Measurements from ENCODE around the gene CCDC57. TPM values are rescaled to one million over a fixed set of nuclear protein-coding genes. Genes with fewer than 3 reads are reported as not detected.

CCDC57 gene
- total and polyA plus RNA-seq, 9 of the 15 experiments (the other 6 are each of a cell fraction or from before 2014, with no cell fraction given): 0.83 to 36.2 (median 13.6) TPM

GRCh38 chr17:82153745-82154375 lies 58.8 kb downstream of the CCDC57 start (continued):
- no peak for TF ChIP-seq KAT8 (IDR thresholded peaks at IDR 0.05; ENCODE audit: low read depth)
- no peak for TF ChIP-seq ZNF165 (CRISPR knock-in tag; IDR thresholded peaks at IDR 0.05; ENCODE audit: borderline replicate concordance)
- no peak for TF ChIP-seq TAF7 (tag; IDR thresholded peaks at IDR 0.05)
- no peak for TF ChIP-seq GABPB1 (CRISPR knock-in tag; IDR thresholded peaks at IDR 0.05)
- no peak for TF ChIP-seq MYBL2 (IDR thresholded peaks at IDR 0.05; ENCODE audit: low read depth)
- no peak for TF ChIP-seq MYBL2 (CRISPR knock-in tag; IDR thresholded peaks at IDR 0.05; ENCODE audit: borderline replicate concordance)
- no peak for TF ChIP-seq ZNF274 (IDR thresholded peaks at IDR 0.05; ENCODE audit: borderline replicate concordance, low read depth, low read length)
- TF ChIP-seq CBX5 (IDR thresholded peaks at IDR 0.05; ENCODE audit: borderline replicate concordance, low read depth): no peak
- TF ChIP-seq NR2F6 (CRISPR knock-in tag; IDR thresholded peaks at IDR 0.05): no peak
- TF ChIP-seq HNRNPH1 (optimal IDR thresholded peaks at IDR 0.05; ENCODE audit: low read depth, low read length): no peak
- no peak for TF ChIP-seq CREB1 (IDR thresholded peaks at IDR 0.05)
- TF ChIP-seq CREB1 (CRISPR knock-in tag; IDR thresholded peaks at IDR 0.05): no peak; the same call in 1 of the 2 replicates
- no peak for TF ChIP-seq ZNF583 (CRISPR knock-in tag; IDR thresholded peaks at IDR 0.05)
- no peak for TF ChIP-seq U2AF1 (optimal IDR thresholded peaks at IDR 0.05; ENCODE audit: low read depth, low read length)
- TF ChIP-seq FOXA3 (CRISPR knock-in tag; conservative IDR thresholded peaks at IDR 0.05 in 1 of 2, IDR thresholded peaks at IDR 0.05 in 1 of 2): no peak
- TF ChIP-seq MTA2 (IDR thresholded peaks at IDR 0.05; ENCODE audit: low read depth): no peak
